ENCODE results near the gene CYTH1.
"Not testable (repeated sequence)": the region's sequence is repeated elsewhere in the genome, so short reads cannot be mapped to it uniquely, and the experiment has no call there.

CYTH1 gene

DNA sequence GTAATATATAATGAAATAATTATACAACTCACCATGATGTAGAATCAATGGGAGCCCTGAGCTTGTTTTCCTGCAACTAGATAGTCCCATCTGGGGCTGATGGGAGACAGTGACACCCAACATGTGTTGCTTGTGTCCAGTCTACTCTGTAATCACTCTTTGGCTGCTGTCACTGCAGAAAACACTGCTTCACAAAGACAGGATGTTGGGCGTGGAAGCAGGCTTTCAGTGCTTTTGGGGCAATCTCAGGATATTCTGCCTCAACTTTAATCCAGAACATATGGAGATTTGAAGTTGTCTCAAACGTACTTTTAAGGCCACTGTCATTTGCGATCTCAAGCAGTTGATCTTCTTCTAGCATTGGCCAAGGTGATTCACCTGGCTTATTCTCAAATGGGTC, 94.9 kb downstream of the CYTH1 start:
- DNase-seq: no peak

DNA sequence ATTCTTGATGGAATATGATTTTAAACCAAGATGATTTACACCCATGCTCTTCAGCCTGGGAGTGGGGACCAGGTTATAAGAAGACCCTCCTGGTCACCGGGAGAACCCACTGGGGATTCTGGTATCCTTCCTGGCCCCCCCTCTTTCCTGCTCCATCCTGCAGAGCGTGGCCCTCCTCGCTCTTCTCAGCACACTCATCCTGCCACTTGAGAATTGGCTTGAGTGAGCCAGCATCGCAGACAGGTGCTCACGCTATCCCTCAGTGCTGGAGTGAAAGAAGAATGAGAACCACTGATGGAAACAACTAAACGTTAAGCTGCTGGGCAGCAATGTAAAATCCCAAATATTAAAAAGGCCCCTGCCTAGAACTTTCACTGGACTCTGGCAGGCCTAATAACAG, 98.0 kb downstream of the CYTH1 start:
- DNase-seq: no peak

- no peak for DNase-seq
These were observed 98.6 kb downstream of the CYTH1 start for GRCh38 chr17:78683408-78683961.

GRCh38 chr17:78682363-78682762, 99.7 kb downstream of the CYTH1 start:
- no peak for DNase-seq

GRCh38 chr17:78680436-78680835, 101.6 kb downstream of the CYTH1 start:
- no peak for DNase-seq

- DNase-seq: no peak
These were observed 102.3 kb downstream of the CYTH1 start for GRCh38 chr17:78679495-78680395.

DNA sequence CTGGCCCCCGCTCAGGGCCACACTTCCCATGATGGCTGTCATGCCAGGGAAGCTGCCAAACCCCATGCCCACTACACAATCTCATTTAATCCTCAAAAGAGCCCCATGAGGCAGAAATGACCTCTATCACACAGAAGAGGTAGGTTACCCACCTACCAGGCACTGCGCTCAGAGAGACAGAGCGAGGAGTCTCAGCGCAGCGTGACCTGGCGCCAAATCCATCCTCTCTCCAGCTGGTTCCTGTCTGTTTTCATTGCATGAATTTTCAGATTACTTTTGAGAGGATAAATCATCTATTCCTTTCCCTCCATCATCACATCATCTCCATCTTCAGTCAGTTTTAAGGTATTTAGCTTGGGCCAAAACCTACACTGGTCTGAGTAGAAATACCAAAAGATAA, 103.4 kb downstream of the CYTH1 start:
- DNase-seq: no peak

DNA sequence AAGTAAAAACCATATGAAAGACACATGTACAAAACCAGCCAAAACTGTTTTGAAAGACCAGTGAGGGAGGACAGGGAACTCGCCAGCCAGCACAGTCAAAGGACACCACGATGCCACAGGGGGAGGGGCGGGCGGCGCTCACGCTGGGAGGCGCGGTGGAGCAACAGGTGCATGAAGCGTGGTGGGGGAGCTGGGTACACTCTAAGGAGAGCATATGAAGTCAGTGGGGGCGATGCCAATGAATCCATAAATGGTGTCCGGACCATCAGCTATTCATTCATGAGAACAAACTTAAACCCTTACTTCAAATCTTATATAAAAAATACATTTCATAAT, 103.9 kb downstream of the CYTH1 start:
- no peak for DNase-seq

- DNase-seq: no peak
These were observed 104.5 kb downstream of the CYTH1 start for GRCh38 chr17:78677303-78678221.

- DNase-seq: no peak
These were observed 105.4 kb downstream of the CYTH1 start for GRCh38 chr17:78676412-78677302.

DNA sequence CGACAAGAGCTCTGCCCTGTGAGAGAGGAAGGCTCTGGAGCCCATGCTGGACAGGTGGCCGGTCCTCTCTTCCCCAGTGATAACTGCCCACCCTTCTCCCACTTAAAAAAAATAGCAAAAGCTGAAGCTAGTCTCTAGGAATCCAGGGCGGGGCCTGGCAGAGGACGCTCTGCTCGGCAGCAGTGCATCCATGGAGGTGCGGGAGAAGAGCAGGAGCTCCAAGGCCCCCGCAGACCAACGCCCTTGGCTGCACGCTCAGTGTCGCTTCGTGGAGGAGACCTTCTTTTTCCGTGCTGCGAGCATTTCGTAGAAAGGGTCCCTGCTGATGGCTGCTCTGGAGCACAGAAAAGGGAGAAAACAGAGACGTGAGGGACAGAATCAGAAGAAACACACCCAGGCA, 106.2 kb downstream of the CYTH1 start:
- no peak for DNase-seq

DNA sequence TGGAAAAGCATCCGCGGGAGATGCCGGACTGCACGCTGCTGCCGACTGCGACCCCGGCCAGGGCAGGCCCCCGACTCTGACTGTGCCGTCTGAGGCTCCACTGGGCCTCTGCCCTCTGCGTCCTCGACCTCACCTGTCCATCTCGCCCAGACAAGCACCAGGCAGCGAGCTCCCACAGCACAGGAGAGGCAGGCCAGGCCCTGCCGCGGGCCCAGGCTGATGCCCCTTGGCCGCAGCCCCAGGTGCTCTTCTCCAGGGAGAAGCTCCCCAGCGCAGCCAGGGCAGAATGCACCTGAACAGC, 106.8 kb downstream of the CYTH1 start:
- no peak for DNase-seq

- no peak for DNase-seq
These were observed 107.3 kb downstream of the CYTH1 start for GRCh38 chr17:78674595-78675315.

DNA sequence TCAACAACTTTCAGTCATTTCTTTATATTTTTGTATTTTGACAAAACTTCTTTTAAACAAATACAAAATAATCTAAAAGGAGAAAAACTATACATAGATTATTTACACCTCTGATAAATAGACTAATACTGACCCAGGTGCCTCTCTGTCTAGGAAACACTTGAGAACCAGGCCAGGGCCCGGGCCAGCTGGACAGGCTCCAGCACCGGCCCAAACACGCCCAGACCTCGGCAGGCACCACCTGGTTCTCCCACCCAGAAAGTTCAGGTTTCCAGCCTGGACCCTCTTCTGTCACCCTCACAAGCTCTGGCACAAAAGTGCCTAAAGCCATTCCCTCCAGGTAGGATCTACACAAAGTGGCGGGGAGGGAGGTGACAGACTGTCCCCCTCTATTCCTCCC, 107.9 kb downstream of the CYTH1 start:
- DNase-seq: no peak

GRCh38 chr17:78673395-78673794, 108.7 kb downstream of the CYTH1 start:
- DNase-seq: no peak

- DNase-seq: no peak
These were observed 109.2 kb downstream of the CYTH1 start for GRCh38 chr17:78672871-78673371.

- DNase-seq: no peak
These were observed 110.1 kb downstream of the CYTH1 start for GRCh38 chr17:78672005-78672404.

- not testable (repeated sequence) for DNase-seq
These were observed 110.4 kb downstream of the CYTH1 start for GRCh38 chr17:78671726-78672001.

DNA sequence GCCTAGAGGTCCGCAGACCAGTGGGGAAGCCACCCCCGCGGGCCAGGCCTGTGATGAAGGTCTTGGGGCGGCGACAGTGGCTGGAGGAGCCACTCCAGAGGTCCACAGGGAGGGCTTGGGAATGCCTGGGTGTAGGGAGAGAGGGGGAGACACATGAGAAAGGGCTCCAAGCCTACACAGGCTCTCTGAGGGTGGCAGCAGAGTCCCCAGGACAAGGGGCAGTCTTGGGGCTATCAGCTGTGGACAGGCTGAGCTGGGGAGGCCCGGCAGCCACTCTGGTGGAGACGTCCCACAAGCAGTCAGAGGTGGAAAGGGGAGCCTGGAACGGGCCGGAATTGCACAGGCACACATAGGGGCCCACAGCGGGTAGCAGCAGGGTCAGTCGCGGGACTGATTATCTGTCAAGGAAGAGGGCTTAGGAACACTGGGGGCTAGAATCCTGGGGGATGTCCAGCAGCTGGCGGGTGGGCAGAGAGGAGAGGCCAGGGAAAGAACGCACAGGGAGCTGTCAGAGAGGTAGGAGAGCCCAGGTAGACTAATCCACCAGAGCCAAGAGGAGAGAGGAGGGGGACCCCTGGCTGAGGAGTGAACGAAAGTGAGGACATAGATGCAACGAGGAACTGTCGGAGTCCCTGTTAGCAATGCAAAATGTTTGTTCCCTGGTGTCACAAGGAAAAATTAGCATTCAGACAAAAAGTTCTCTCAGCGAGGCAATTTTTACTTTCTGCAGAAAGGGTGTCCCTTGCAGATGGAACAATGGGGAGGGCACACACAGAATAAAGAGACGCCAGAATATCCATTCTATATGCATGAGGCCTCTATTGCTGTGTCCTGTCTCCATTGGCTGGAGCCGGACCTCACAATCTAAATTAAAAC, 111.0 kb downstream of the CYTH1 start:
- no peak for DNase-seq

DNA sequence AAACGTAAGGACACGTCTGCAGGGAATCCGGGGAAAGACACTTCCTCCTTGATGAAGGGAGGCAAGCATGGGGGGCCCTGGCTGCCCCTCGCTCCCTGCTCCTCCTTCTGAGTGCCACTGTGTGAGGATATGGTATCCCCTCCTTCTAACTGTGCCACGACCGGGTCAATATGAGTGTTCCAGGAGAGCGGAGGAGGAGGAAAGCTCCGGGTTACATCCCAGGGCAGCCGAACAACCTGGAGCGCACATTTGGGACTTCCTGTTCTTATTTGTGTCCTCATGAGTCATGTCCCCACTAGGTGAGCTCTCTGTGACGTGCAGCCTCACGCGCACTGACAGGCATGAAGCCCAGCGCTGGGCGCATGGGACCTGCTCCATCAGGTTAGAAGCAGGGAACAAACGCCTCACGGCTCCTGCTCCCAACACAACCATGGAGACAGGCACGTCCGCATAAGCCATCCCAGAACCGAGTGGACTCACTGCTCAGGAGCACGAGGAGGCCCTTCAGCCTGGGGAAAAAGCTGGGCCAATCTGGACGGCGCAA, 112.0 kb downstream of the CYTH1 start:
- no peak for DNase-seq
